ENCODE data around the gene GUCA1C. TPM values are rescaled to one million over a fixed set of nuclear protein-coding genes. Genes with fewer than 3 reads are reported as not detected.
A peak's percentile ranks its signal among the peaks of the same experiment; 100 is the strongest.

The GUCA1C gene
- total RNA-seq, 1 experiment from 2014 or later = not detected

DNA sequence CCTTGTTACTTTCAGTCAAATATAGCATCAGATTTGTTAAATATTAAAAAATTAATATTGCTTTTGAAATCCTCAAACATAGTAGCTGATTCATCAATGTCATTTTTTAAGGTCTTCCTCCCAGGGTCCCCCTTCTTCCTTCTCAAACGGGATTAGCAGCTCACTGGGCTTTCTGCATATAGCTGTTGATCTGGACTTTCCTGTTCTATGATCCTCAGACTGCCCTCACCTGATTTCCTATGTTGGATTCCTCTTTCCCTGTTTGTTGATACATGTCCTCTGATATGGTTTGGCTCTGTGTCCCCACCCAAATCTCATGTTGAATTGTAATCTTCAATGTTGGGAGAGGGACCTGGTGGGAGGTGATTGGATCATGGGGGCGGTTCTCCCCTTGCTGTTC is 5.8 kb downstream of the GUCA1C start:
- Mint-ChIP-seq H3K27ac (ENCODE audit: low read depth, unreplicated experiment) (no peak overlapping the region), H3K27me3 (ENCODE audit: insufficient read depth, unreplicated experiment) (no peaks in the 10 kb centered on the region), H3K36me3 (ENCODE audit: insufficient read depth, unreplicated experiment) (no peaks in the 10 kb centered on the region), H3K4me3 (ENCODE audit: unreplicated experiment) (no peak overlapping the region), H3K9me3 (ENCODE audit: unreplicated experiment) (no peaks in the 10 kb centered on the region), H3K4me1 (ENCODE audit: insufficient read depth, unreplicated experiment) (peaks cover 32% of the 10 kb centered on the region)
- intact Hi-C loops (cut with micrococcal nuclease) = no loop called here
- TF ChIP-seq, protein P1, sequence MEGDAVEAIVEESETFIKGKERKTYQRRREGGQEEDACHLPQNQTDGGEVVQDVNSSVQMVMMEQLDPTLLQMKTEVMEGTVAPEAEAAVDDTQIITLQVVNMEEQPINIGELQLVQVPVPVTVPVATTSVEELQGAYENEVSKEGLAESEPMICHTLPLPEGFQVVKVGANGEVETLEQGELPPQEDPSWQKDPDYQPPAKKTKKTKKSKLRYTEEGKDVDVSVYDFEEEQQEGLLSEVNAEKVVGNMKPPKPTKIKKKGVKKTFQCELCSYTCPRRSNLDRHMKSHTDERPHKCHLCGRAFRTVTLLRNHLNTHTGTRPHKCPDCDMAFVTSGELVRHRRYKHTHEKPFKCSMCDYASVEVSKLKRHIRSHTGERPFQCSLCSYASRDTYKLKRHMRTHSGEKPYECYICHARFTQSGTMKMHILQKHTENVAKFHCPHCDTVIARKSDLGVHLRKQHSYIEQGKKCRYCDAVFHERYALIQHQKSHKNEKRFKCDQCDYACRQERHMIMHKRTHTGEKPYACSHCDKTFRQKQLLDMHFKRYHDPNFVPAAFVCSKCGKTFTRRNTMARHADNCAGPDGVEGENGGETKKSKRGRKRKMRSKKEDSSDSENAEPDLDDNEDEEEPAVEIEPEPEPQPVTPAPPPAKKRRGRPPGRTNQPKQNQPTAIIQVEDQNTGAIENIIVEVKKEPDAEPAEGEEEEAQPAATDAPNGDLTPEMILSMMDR (IDR thresholded peaks at IDR 0.05; ENCODE audit: unreplicated experiment) = no peak
- no TSS peak for BruUV-seq (replicated peaks)
- DNase-seq (ENCODE audit: unreplicated experiment) = no peak
- POLR2A ChIA-PET = no interaction called here
- CTCF ChIA-PET = no interaction called here

DNA sequence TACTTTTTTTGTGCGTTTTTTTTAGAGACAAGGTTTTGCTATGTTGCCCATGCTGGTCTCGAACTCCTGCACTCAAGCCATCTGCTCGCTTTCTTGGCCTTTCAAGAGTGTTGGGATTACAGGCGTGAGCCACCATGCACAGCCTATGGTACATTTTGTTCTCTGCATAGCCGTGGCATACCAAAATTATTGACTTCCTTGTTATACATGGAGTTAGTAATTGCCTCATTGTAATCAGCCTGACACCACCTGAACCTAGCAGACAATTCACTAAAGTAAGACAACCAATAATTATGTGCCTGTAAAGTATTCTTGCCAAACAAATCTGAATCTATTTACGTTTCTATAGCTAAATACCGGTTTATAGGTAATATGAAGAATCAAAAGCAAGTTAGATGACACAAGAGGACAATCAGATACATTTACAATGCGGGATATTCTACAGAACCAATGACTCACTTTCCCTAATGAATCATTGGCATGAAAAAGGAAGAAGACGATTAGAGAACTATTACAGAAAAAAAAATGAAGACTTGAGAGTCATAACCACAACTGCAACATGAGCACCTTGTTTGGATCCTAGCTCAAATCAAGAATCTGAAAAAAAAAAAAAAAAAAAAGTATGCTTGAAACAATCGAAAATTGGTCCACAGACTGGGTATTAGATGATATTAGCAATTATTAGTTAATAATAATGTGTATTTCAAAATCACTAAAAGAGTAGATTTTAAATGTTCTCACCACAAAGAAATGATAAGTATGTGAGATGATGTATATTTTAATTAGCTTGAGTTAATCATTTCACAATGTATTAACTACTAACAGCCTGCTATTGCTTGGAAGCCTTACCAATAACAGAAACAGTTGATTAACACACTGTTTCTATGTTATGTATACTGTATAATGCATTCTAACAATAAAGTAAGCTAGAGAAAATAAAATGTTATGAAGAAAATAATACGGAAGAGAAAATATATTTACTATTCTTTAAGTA is 7.1 kb downstream of the GUCA1C start:
- DNase-seq (ENCODE audit: unreplicated experiment) = peak; percentile 68
- Mint-ChIP-seq H3K4me3 (ENCODE audit: unreplicated experiment) (no peak overlapping the region), H3K4me1 (ENCODE audit: insufficient read depth, unreplicated experiment) (peaks cover 22% of the 10 kb centered on the region), H3K36me3 (ENCODE audit: insufficient read depth, unreplicated experiment) (no peaks in the 10 kb centered on the region), H3K27ac (ENCODE audit: low read depth, unreplicated experiment) (peak overlapping the region; percentile 65), H3K9me3 (ENCODE audit: unreplicated experiment) (no peaks in the 10 kb centered on the region), H3K27me3 (ENCODE audit: insufficient read depth, unreplicated experiment) (no peaks in the 10 kb centered on the region)
- intact Hi-C loops (cut with micrococcal nuclease) = no loop called here
- POLR2A ChIA-PET = no interaction called here
- CTCF ChIA-PET = interaction anchor here (0.6 kb wide), 1 partner anchor 1144 kb away, joined by 3 read pairs; no protein-coding TSS in a partner anchor
- TF ChIP-seq, protein P1 (IDR thresholded peaks at IDR 0.05; ENCODE audit: unreplicated experiment) = no peak
- BruUV-seq (replicated peaks) = no TSS peak

DNA sequence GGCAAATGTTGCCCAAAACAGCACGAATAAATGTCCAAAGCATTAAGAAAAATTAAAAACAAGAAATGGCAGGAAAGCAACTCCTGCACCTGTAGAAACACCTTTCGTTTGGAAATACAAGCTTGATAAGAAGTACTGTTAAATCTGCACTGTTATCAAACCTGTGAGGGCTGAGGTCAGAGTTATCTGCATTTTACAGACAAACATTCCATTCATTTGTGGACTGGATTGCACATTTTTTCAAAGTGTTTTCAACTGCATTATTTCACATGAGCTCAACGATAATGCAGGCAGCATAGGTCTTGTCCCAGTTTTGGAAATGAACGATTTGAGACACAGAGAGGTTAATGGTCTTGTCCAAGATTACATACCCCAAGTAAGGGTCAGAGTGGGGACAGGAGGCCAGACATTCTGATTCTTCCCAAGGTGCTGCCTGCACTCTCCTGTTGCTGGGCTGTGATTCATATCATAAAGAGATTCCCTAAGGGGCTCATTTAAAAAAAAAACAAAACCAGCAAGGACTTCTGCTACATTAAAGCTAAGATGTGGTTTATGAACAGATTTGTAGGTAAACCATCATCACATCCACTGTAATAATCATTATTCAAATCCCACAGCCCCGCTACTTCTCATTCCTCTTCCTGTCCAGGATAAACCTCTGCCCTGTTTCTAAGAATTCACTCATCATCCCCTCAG is 13.0 kb downstream of the GUCA1C start:
- intact Hi-C loops (cut with micrococcal nuclease) = no loop called here
- Mint-ChIP-seq H3K27me3 (ENCODE audit: insufficient read depth, unreplicated experiment) (no peaks in the 10 kb centered on the region), H3K4me3 (ENCODE audit: unreplicated experiment) (no peak overlapping the region), H3K9me3 (ENCODE audit: unreplicated experiment) (no peaks in the 10 kb centered on the region), H3K36me3 (ENCODE audit: insufficient read depth, unreplicated experiment) (no peaks in the 10 kb centered on the region), H3K4me1 (ENCODE audit: insufficient read depth, unreplicated experiment) (peaks cover 10% of the 10 kb centered on the region), H3K27ac (ENCODE audit: low read depth, unreplicated experiment) (no peak overlapping the region)
- TF ChIP-seq, protein P1 (IDR thresholded peaks at IDR 0.05; ENCODE audit: unreplicated experiment) = no peak
- ChIA-PET CTCF (interaction anchor here (0.6 to 1.4 kb wide), 3 partner anchors 15 to 142 kb away, joined by 3 to 5 read pairs (median 4); no protein-coding TSS in a partner anchor), POLR2A (no interaction called here)
- no peak for DNase-seq (ENCODE audit: unreplicated experiment)
- BruUV-seq (replicated peaks) = no TSS peak

DNA sequence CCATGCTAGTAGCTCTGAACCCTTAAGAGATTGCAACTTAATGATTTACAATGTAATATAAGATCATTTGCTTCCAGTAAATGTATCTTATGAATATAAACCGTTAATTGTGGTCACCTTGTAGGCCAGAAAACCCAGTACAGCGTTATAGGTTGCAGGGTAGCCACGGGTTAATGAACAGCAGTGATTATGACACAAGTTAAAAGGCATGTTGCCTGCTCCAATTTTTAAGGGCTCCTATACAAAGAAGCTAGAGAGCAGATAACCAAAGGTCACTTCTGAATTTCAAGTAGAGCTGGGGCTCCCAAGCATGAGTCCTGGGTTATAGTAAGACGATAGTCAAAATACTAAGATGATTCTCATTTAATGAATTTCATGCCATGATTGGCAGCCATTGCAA is 13.5 kb downstream of the GUCA1C start:
- DNase-seq (ENCODE audit: unreplicated experiment) = no peak
- ChIA-PET POLR2A (no interaction called here), CTCF (interaction anchor here (1.4 kb wide), 1 partner anchor 84 kb away, joined by 5 read pairs; no protein-coding TSS in a partner anchor)
- Mint-ChIP-seq H3K36me3 (ENCODE audit: insufficient read depth, unreplicated experiment) (no peaks in the 10 kb centered on the region), H3K4me3 (ENCODE audit: unreplicated experiment) (no peak overlapping the region), H3K4me1 (ENCODE audit: insufficient read depth, unreplicated experiment) (peaks cover 10% of the 10 kb centered on the region), H3K27ac (ENCODE audit: low read depth, unreplicated experiment) (no peak overlapping the region), H3K27me3 (ENCODE audit: insufficient read depth, unreplicated experiment) (no peaks in the 10 kb centered on the region), H3K9me3 (ENCODE audit: unreplicated experiment) (no peaks in the 10 kb centered on the region)
- TF ChIP-seq, protein P1 (IDR thresholded peaks at IDR 0.05; ENCODE audit: unreplicated experiment) = no peak
- BruUV-seq (replicated peaks) = no TSS peak
- intact Hi-C loops (cut with micrococcal nuclease) = no loop called here
